ENCODE data around the gene CORIN. TPM values are rescaled to one million over a fixed set of nuclear protein-coding genes. Genes with fewer than 3 reads are reported as not detected.

Gene CORIN
- total RNA-seq, 3 donors from 2014 or later: 1.6 to 6.4 (median 1.6) TPM

DNA sequence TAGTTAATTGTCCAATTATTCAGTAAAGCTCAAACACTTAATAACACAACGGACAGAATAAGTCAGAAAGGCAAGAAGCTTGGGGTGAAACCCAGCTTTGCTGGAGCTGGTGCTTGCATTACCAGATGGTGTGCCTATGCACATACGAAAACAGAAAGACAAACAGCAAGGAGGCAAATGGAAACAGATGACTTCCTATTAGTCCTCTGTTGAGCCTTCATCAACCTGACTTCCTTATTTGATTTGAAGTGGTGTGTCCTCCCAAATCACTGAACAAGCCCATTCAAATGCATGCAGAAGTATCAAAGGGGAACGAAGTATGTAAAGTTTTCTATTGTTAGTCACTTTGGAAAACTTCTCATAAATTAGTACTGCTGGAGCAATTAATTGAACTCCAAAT lies 186.6 kb downstream of the CORIN start:
- H3K9me3 ChIP-seq: no peaks in the 10 kb centered on the region
- H3K27me3 ChIP-seq: no peaks in the 10 kb centered on the region
- no peaks in the 10 kb centered on the region for H3K36me3 ChIP-seq
- intact Hi-C loops (cut with DNase I; ENCODE audit: low total_unique reads): no loop called here
- H3K4me3 ChIP-seq: no peak overlapping the region
- no peak for TF ChIP-seq POLR2AphosphoS5 (IDR thresholded peaks at IDR 0.05)
- TF ChIP-seq, protein P1, sequence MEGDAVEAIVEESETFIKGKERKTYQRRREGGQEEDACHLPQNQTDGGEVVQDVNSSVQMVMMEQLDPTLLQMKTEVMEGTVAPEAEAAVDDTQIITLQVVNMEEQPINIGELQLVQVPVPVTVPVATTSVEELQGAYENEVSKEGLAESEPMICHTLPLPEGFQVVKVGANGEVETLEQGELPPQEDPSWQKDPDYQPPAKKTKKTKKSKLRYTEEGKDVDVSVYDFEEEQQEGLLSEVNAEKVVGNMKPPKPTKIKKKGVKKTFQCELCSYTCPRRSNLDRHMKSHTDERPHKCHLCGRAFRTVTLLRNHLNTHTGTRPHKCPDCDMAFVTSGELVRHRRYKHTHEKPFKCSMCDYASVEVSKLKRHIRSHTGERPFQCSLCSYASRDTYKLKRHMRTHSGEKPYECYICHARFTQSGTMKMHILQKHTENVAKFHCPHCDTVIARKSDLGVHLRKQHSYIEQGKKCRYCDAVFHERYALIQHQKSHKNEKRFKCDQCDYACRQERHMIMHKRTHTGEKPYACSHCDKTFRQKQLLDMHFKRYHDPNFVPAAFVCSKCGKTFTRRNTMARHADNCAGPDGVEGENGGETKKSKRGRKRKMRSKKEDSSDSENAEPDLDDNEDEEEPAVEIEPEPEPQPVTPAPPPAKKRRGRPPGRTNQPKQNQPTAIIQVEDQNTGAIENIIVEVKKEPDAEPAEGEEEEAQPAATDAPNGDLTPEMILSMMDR (IDR thresholded peaks at IDR 0.05): no peak
- TF ChIP-seq POLR2A (IDR thresholded peaks at IDR 0.05): no peak
- no peaks in the 10 kb centered on the region for H3K4me1 ChIP-seq
- no peak overlapping the region for H3K27ac ChIP-seq
- no peak for DNase-seq (ENCODE audit: low spot score in 2 of 2)

DNA sequence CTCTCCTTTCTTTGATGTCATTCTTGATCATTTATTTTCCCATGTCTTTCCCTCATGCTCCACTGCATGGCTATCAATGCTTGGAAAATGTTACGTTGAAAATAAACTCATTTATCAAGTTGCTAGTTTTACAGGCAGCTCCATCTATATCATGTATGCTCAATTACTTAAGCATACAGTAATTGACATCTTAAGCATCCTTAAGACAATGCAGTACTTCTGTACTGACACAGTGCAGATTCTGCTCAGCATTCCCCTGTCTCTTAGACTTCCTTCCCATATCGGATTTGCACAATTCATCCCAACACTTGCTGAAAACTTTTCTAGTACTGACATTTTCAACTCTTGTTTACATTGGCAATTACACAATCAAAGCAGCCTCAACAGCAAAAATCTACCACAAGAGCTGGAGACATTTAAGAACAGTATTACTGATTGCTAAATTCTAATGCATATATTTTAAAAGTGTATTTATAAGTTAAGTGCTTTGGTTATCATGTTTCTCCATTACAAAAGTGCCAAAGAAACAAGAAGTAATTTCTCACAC lies 187.2 kb downstream of the CORIN start:
- Histone ChIP-seq H3K4me3 (no peak overlapping the region), H3K27me3 (no peaks in the 10 kb centered on the region), H3K36me3 (no peaks in the 10 kb centered on the region), H3K9me3 (no peaks in the 10 kb centered on the region), H3K27ac (no peak overlapping the region), H3K4me1 (no peaks in the 10 kb centered on the region)
- intact Hi-C loops (cut with DNase I; ENCODE audit: low total_unique reads): no loop called here
- TF ChIP-seq POLR2AphosphoS5 (IDR thresholded peaks at IDR 0.05) (no peak), POLR2A (IDR thresholded peaks at IDR 0.05) (no peak)
- TF ChIP-seq, protein P1 (IDR thresholded peaks at IDR 0.05): no peak
- DNase-seq (ENCODE audit: low spot score in 2 of 2): no peak

DNA sequence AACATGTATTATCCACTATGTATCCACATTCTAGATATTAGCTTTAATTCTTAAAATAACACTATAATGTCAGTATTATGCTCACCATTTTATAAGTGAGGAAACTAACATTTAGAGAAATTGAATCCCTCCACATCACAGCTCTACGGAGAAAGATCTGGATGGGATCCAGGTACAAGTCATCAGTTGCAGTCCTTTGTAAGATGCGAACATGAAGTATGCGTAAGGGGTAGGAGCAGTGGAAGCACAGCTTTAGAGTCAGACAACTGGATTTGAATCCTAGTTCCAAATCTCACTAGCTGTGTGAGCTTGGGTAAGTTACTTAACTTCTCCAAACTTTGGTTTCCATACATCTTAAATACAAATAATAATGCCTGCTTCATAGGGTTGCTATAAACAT lies 190.3 kb downstream of the CORIN start:
- Histone ChIP-seq H3K27me3 (no peaks in the 10 kb centered on the region), H3K36me3 (no peaks in the 10 kb centered on the region), H3K4me1 (no peaks in the 10 kb centered on the region), H3K27ac (no peak overlapping the region), H3K9me3 (no peaks in the 10 kb centered on the region), H3K4me3 (no peak overlapping the region)
- TF ChIP-seq POLR2A (IDR thresholded peaks at IDR 0.05): no peak
- TF ChIP-seq POLR2AphosphoS5 (IDR thresholded peaks at IDR 0.05): no peak
- TF ChIP-seq, protein P1 (IDR thresholded peaks at IDR 0.05): no peak
- intact Hi-C loops (cut with DNase I; ENCODE audit: low total_unique reads): no loop called here
- no peak for DNase-seq (ENCODE audit: low spot score in 2 of 2)

DNA sequence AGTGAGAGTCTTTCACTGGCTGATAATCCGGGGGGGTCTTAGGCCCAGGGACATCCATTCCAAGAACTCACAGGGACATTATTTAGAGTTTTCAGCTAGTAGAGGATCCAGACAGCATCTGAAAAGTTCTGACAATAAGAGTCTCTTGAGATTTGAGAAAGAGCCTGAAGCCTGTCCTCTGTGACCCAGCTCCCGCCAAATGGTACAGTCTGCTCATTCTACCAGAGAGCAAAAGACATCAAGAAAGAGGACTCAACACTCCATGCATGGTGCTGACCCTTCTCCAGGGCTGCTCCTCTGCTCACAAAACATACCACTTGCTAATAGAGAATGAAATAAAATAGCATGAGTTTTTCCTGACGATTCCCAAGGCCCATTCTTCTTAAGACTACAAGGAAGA lies 190.8 kb downstream of the CORIN start:
- no peak for DNase-seq (ENCODE audit: low spot score in 2 of 2)
- Histone ChIP-seq H3K4me1 (no peaks in the 10 kb centered on the region), H3K27me3 (no peaks in the 10 kb centered on the region), H3K36me3 (no peaks in the 10 kb centered on the region), H3K27ac (no peak overlapping the region), H3K9me3 (no peaks in the 10 kb centered on the region), H3K4me3 (no peak overlapping the region)
- intact Hi-C loops (cut with DNase I; ENCODE audit: low total_unique reads): no loop called here
- TF ChIP-seq POLR2A (IDR thresholded peaks at IDR 0.05): no peak
- no peak for TF ChIP-seq POLR2AphosphoS5 (IDR thresholded peaks at IDR 0.05)
- TF ChIP-seq, protein P1 (IDR thresholded peaks at IDR 0.05): no peak

DNA sequence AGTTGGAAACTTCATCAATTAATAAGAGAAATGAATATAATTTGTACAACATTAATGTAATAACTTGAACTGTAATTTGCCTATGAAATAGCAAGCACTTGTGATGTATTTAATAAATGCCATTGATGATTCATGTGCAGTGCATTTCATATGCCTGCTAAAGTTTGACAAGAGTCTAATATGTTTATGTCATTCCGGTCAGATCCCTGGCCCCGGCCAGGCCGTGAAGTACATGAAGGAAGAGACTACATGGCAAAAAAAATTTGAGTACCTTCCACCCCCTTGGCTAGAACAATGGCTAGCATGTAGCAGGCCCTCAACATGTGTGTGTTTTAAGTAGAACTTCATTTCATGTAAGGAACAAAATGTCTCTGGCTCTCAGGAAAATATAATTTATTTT lies 191.5 kb downstream of the CORIN start:
- H3K9me3 ChIP-seq: no peaks in the 10 kb centered on the region
- TF ChIP-seq POLR2A (IDR thresholded peaks at IDR 0.05) (no peak), POLR2AphosphoS5 (IDR thresholded peaks at IDR 0.05) (no peak)
- TF ChIP-seq, protein P1 (IDR thresholded peaks at IDR 0.05): no peak
- DNase-seq (ENCODE audit: low spot score in 2 of 2): no peak
- no peaks in the 10 kb centered on the region for H3K27me3 ChIP-seq
- intact Hi-C loops (cut with DNase I; ENCODE audit: low total_unique reads): no loop called here
- no peak overlapping the region for H3K4me3 ChIP-seq
- no peaks in the 10 kb centered on the region for H3K36me3 ChIP-seq
- H3K27ac ChIP-seq: no peak overlapping the region
- H3K4me1 ChIP-seq: no peaks in the 10 kb centered on the region

Measured in breast epithelium (tissue), 4 donors.